Effector memory CD4-positive, alpha-beta T cell (primary cell): ENCODE results near the gene SMCHD1.
"Not testable (repeated sequence)": the region's sequence is repeated elsewhere in the genome, so short reads cannot be mapped to it uniquely, and the experiment has no call there.

Experiments
- DNase-seq, 3 donors: peaks; one replicate each; pipeline ENCODE4 v3.0.0-alpha.2; 2020
- H3K27ac ChIP-seq: 2 replicates; pipeline ENCODE4 v1.7.0; 2013; ENCODE audit warnings: mild to moderate bottlenecking, low read length, moderate library complexity; ENCODE audit not compliant: insufficient read depth, poor library complexity, severe bottlenecking
- H3K27me3 ChIP-seq: replicated peaks from 2 replicates; pipeline ENCODE4 v1.7.0; 2013; ENCODE audit warnings: mild to moderate bottlenecking, low read length; ENCODE audit not compliant: insufficient read depth, control insufficient read depth, poor library complexity, severe bottlenecking
- H3K36me3 ChIP-seq: 2 replicates; pipeline ENCODE4 v1.7.0; 2013; ENCODE audit warnings: mild to moderate bottlenecking, low read length, moderate library complexity; ENCODE audit not compliant: control insufficient read depth, insufficient read depth
- H3K4me1 ChIP-seq: 2 replicates; pipeline ENCODE4 v1.7.0; 2013; ENCODE audit warnings: low read length, mild to moderate bottlenecking; ENCODE audit not compliant: control insufficient read depth, insufficient read depth, poor library complexity, severe bottlenecking
- H3K4me3 ChIP-seq: 2 replicates; pipeline ENCODE4 v1.7.0; 2013; ENCODE audit warnings: low read length, low read depth, mild to moderate bottlenecking; ENCODE audit not compliant: insufficient read depth, poor library complexity, severe bottlenecking
- H3K9me3 ChIP-seq: 2 replicates; pipeline ENCODE4 v1.7.0; 2013; ENCODE audit warnings: mild to moderate bottlenecking, low read length, moderate library complexity; ENCODE audit not compliant: control insufficient read depth

SMCHD1 gene

DNA sequence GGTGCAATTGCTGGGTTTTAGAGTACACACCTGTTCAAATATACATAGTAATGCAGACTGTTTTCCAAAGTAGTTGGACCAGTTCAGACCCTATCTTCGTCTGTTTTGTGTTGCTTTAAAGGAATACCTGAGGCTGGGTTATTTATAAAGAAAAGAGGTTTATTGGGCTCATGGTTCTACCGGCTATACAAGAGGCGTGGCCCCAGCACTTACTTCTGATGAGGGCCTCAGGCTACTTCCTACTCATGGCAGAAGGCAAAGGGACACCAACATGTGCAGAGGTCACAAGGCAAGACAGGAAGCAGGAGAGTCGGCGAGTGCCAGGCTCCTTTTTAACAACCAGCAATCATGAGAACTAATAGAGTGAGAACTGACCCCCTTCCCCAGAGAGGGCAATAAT, 169.3 kb downstream of the SMCHD1 start:
- H3K27me3 ChIP-seq: no peaks in the 10 kb centered on the region
- H3K4me3 ChIP-seq: no peak overlapping the region
- H3K9me3 ChIP-seq: no peaks in the 10 kb centered on the region
- H3K4me1 ChIP-seq: no peaks in the 10 kb centered on the region
- H3K36me3 ChIP-seq: no peaks in the 10 kb centered on the region
- DNase-seq: no peak
- no peak overlapping the region for H3K27ac ChIP-seq

- Histone ChIP-seq H3K9me3 (no peaks in the 10 kb centered on the region), H3K4me3 (no peak overlapping the region), H3K36me3 (no peaks in the 10 kb centered on the region), H3K4me1 (no peaks in the 10 kb centered on the region), H3K27me3 (no peaks in the 10 kb centered on the region), H3K27ac (no peak overlapping the region)
- DNase-seq: no peak
Observed at GRCh38 chr18:2825613-2826175, 170.2 kb downstream of the SMCHD1 start.

DNA sequence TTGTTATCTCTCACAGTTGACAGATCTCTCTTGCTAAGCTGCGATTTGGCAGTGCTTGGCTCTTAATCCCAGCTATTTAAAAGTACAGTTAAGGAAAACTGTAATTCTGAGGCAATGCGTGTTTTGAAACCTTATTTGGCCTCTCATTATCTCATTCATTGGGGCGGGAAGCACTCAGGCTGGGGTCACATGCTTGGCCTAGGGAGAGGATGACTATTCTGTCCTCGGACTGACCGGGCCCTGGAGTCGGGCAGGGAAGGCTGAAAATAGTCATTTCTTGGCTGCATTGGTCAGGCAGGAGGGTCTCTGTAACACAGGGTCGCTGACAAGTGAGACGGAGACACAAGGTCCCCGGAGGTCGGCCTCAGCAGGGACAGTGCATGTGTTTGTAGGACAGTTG, 171.1 kb downstream of the SMCHD1 start:
- Histone ChIP-seq H3K9me3 (no peaks in the 10 kb centered on the region), H3K4me3 (no peak overlapping the region), H3K27ac (no peak overlapping the region), H3K27me3 (no peaks in the 10 kb centered on the region), H3K36me3 (no peaks in the 10 kb centered on the region), H3K4me1 (no peaks in the 10 kb centered on the region)
- no peak for DNase-seq

DNA sequence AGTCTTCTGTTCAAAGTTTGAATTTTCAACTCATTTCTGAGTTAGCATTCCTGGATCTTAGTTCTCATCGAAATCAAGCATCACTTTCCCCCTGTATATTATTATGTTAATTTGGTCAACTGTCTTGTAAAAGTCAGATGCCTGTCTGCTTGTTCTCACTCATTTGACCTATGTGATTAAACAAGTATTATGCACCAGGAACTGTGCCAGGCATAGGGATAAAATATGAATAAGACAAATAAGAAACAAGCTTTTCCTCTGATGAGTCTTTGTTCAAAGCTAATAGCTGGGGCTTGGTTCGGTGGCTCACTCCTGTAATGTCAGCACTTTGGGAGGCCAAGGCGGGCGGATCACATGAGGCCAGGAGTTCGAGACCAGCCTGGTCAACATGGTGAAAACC, 171.5 kb downstream of the SMCHD1 start:
- H3K36me3 ChIP-seq: no peaks in the 10 kb centered on the region
- no peak overlapping the region for H3K4me3 ChIP-seq
- H3K9me3 ChIP-seq: no peaks in the 10 kb centered on the region
- no peaks in the 10 kb centered on the region for H3K27me3 ChIP-seq
- no peaks in the 10 kb centered on the region for H3K4me1 ChIP-seq
- no peak for DNase-seq
- H3K27ac ChIP-seq: no peak overlapping the region

- not testable (repeated sequence) for H3K27ac ChIP-seq, H3K9me3 ChIP-seq, H3K27me3 ChIP-seq, DNase-seq, H3K4me1 ChIP-seq, H3K4me3 ChIP-seq, H3K36me3 ChIP-seq
Observed at GRCh38 chr18:2836118-2836517, 180.6 kb downstream of the SMCHD1 start.

DNA sequence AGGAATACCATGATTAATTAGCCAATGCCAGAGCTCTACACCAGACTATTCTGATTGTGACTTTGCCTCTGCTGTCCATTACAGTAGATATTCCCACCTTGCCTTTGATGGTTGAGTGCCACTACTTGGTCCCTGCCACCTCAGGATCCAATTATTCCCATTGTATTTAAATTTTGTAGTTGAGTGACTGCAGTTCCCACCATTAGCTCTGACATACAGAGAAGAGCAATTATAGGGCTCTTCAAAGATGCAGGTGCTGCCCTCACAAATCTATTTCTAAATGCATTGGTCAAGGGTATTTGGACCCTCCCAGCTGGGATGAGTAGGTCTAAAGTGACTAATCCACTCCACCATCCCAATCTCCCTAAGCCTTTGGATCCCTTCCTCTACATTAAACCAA, 181.8 kb downstream of the SMCHD1 start:
- not testable (repeated sequence) for H3K9me3 ChIP-seq, H3K27ac ChIP-seq, H3K36me3 ChIP-seq, H3K4me1 ChIP-seq, DNase-seq, H3K4me3 ChIP-seq, H3K27me3 ChIP-seq

GRCh38 chr18:2839202-2839601, 183.7 kb downstream of the SMCHD1 start:
- Histone ChIP-seq H3K9me3 (no peaks in the 10 kb centered on the region), H3K4me1 (no peaks in the 10 kb centered on the region), H3K27me3 (no peaks in the 10 kb centered on the region), H3K4me3 (no peak overlapping the region), H3K27ac (no peak overlapping the region), H3K36me3 (no peaks in the 10 kb centered on the region)
- no peak for DNase-seq

DNA sequence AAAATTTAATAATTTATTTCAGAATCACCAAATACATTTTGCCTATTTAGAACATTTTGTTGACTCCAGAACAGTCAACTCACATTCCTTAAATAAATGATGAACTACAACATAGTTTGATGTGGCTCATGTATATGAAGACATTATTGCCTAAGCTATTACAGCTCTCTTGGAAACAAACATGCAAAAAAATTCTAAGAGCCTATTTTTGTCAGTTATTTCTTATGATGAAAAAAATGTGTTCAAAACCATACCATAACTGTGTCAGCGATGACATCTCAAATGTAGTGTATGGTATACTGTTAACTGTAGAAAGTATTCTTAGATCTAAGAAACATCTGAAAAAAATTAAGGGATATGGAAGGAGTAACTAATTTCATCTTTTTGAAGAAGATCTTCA, 185.0 kb downstream of the SMCHD1 start:
- H3K36me3 ChIP-seq: no peaks in the 10 kb centered on the region
- H3K4me1 ChIP-seq: no peaks in the 10 kb centered on the region
- H3K4me3 ChIP-seq: no peak overlapping the region
- no peaks in the 10 kb centered on the region for H3K9me3 ChIP-seq
- H3K27me3 ChIP-seq: no peaks in the 10 kb centered on the region
- no peak for DNase-seq
- no peak overlapping the region for H3K27ac ChIP-seq

DNA sequence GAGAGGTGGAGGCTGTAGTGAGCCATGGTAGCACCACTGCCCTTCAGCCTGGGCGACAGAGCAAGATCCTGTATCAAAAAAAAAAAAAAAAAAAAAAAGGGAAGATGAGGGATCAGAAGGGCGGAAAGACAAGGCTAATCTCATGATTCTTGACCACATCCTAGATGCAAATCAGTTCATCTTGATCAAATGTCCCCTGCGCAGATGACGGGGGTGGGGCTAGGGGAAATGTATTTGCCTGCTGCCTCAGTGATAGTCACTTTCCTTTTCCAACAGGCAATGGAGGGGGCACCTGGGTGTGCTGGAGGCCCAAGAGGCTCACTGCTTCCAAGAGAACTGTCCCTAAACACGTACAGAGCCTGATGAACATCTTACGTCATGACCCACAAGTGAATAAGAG, 187.6 kb downstream of the SMCHD1 start:
- Histone ChIP-seq H3K4me3 (no peak overlapping the region), H3K36me3 (no peaks in the 10 kb centered on the region), H3K4me1 (peaks cover 10% of the 10 kb centered on the region), H3K9me3 (no peaks in the 10 kb centered on the region), H3K27ac (no peak overlapping the region), H3K27me3 (peaks cover 7% of the 10 kb centered on the region)
- no peak for DNase-seq

GRCh38 chr18:2845172-2845571, 189.6 kb downstream of the SMCHD1 start:
- peaks cover 15% of the 10 kb centered on the region for H3K27me3 ChIP-seq
- H3K4me3 ChIP-seq: no peak overlapping the region
- H3K36me3 ChIP-seq: no peaks in the 10 kb centered on the region
- no peak overlapping the region for H3K27ac ChIP-seq
- DNase-seq: no peak
- H3K9me3 ChIP-seq: no peaks in the 10 kb centered on the region
- H3K4me1 ChIP-seq: peaks cover 17% of the 10 kb centered on the region
